HEK293 (cell line): ENCODE measurements around the gene PPP1R14B.
A peak's percentile ranks its signal among the peaks of the same experiment; 100 is the strongest.

Experiments used
- CTCF ChIA-PET: fragments of 350-600 bp; formaldehyde crosslinking; extraction: SDS; loops from one replicate; lab custom pipeline; 2021; ENCODE audit warnings: antibody characterized with exemption; lab: Yijun Ruan, JAX
- POLR2A ChIA-PET: fragments of 300-600 bp; formaldehyde crosslinking; extraction: SDS; loops from one replicate; lab custom pipeline; 2020; ENCODE audit warnings: antibody characterized with exemption, inconsistent platforms; lab: Yijun Ruan, JAX
- H3K27ac ChIP-seq: fragments of 200-500 bp; sonication (Bioruptor generic); 2 replicates; pipeline ENCODE4 v1.5.1; 2014; ENCODE audit warnings: low read depth, low read length, control low read depth, inconsistent platforms; ENCODE audit errors: extremely low read depth
- H3K36me3 ChIP-seq, 2 experiments: fragments of 200-500 bp in 1 of 2; sonication (Bioruptor generic) in 1 of 2; 1 replicate in 1 of 2; 2 replicates in 1 of 2; pipeline ENCODE4 v1.5.1; 2014 to 2017; ENCODE audit warnings: inconsistent platforms in 2 of 2, low read length in 2 of 2; ENCODE audit not compliant: control insufficient read depth in 2 of 2, insufficient read depth in 1 of 2
- H3K4me1 ChIP-seq: fragments of 200-500 bp; sonication (Bioruptor generic); 2 replicates; pipeline ENCODE4 v1.5.1; 2014; ENCODE audit warnings: mild to moderate bottlenecking, low read length, inconsistent platforms; ENCODE audit not compliant: control insufficient read depth, insufficient read depth
- H3K4me3 ChIP-seq: 2 replicates; pipeline ENCODE4 v1.5.1; 2011; ENCODE audit warnings: low read depth, mild to moderate bottlenecking, control low read depth, low read length, moderate library complexity
- H3K9me3 ChIP-seq: fragments of 200-500 bp; sonication (Bioruptor generic); 2 replicates; pipeline ENCODE4 v1.5.1; 2014; ENCODE audit warnings: low read depth, low read length, inconsistent platforms; ENCODE audit not compliant: control insufficient read depth, insufficient read depth
- BCL11A ChIP-seq: fragments of 450-650 bp; formaldehyde crosslinking; IDR thresholded peaks from 2 replicates; pipeline ENCODE4 v1.5.1; 2016; ENCODE audit warnings: low read depth, missing biosample characterization, missing genetic modification characterization
- HOXC10 ChIP-seq: sonication (generic); formaldehyde crosslinking; IDR thresholded peaks from 2 replicates; pipeline ENCODE4 v1.8.1; 2023; ENCODE audit warnings: mild to moderate bottlenecking, missing genetic modification reagents
- INSM2 ChIP-seq: fragments of 450-650 bp; formaldehyde crosslinking; IDR thresholded peaks from 2 replicates; pipeline ENCODE4 v1.5.1; 2016; ENCODE audit warnings: missing biosample characterization, missing genetic modification characterization
- KLF1 ChIP-seq: fragments of 450-650 bp; formaldehyde crosslinking; IDR thresholded peaks from 2 replicates; pipeline ENCODE4 v1.5.1; 2016; ENCODE audit warnings: missing biosample characterization, missing genetic modification characterization
- REPIN1 ChIP-seq: fragments of 450-650 bp; formaldehyde crosslinking; IDR thresholded peaks from 2 replicates; pipeline ENCODE4 v1.5.1; 2017; ENCODE audit warnings: missing biosample characterization, missing genetic modification characterization, low read depth
- WT1 ChIP-seq: fragments of 450-650 bp; formaldehyde crosslinking; IDR thresholded peaks from 2 replicates; pipeline ENCODE4 v1.5.1; 2016; ENCODE audit warnings: missing biosample characterization, missing genetic modification characterization
- ZBTB20 ChIP-seq: fragments of 450-650 bp; formaldehyde crosslinking; IDR thresholded peaks from 2 replicates; pipeline ENCODE4 v1.5.1; 2016; ENCODE audit warnings: missing biosample characterization, missing genetic modification characterization
- ZBTB21 ChIP-seq: fragments of 450-650 bp; formaldehyde crosslinking; IDR thresholded peaks from 2 replicates; pipeline ENCODE4 v1.5.1; 2017; ENCODE audit warnings: missing biosample characterization, missing genetic modification characterization
- ZNF155 ChIP-seq: fragments of 450-650 bp; formaldehyde crosslinking; IDR thresholded peaks from 2 replicates; pipeline ENCODE4 v1.5.1; 2016; ENCODE audit warnings: missing biosample characterization, missing genetic modification characterization
- ZNF157 ChIP-seq: fragments of 450-650 bp; formaldehyde crosslinking; IDR thresholded peaks from 2 replicates; pipeline ENCODE4 v1.5.1; 2016; ENCODE audit warnings: missing biosample characterization, missing genetic modification characterization
- ZNF169 ChIP-seq: fragments of 450-650 bp; formaldehyde crosslinking; IDR thresholded peaks from 2 replicates; pipeline ENCODE4 v1.5.1; 2016; ENCODE audit warnings: missing biosample characterization, missing genetic modification characterization
- ZNF292 ChIP-seq: fragments of 450-650 bp; formaldehyde crosslinking; IDR thresholded peaks from 2 replicates; pipeline ENCODE4 v1.5.1; 2016; ENCODE audit warnings: low read depth, missing biosample characterization, missing genetic modification characterization, borderline replicate concordance
- ZNF366 ChIP-seq: fragments of 450-650 bp; formaldehyde crosslinking; conservative IDR thresholded peaks from 2 replicates; pipeline ENCODE4 v1.5.1; 2016; ENCODE audit warnings: missing biosample characterization, missing genetic modification characterization
- ZNF501 ChIP-seq: fragments of 450-650 bp; formaldehyde crosslinking; IDR thresholded peaks from 2 replicates; pipeline ENCODE4 v1.5.1; 2016; ENCODE audit warnings: missing biosample characterization, missing genetic modification characterization
- ZNF654 ChIP-seq: fragments of 450-650 bp; formaldehyde crosslinking; IDR thresholded peaks from 2 replicates; pipeline ENCODE4 v1.5.1; 2016; ENCODE audit warnings: low read depth, missing biosample characterization, missing genetic modification characterization
- ZNF747 ChIP-seq: fragments of 450-650 bp; formaldehyde crosslinking; IDR thresholded peaks from 2 replicates; pipeline ENCODE4 v1.5.1; 2016; ENCODE audit warnings: missing biosample characterization, missing genetic modification characterization
- ZXDB ChIP-seq: fragments of 450-650 bp; formaldehyde crosslinking; IDR thresholded peaks from 2 replicates; pipeline ENCODE4 v1.5.1; 2016; ENCODE audit warnings: missing biosample characterization, missing genetic modification characterization
- TF ChIP-seq, protein P1 (sequence below): fragments of 450-650 bp; formaldehyde crosslinking; IDR thresholded peaks from 2 replicates; pipeline ENCODE4 v1.5.1; 2017; ENCODE audit warnings: missing biosample characterization, missing genetic modification characterization
- TF ChIP-seq, protein P2 (sequence below): fragments of 450-650 bp; formaldehyde crosslinking; IDR thresholded peaks from 2 replicates; pipeline ENCODE4 v1.5.1; 2016; ENCODE audit warnings: missing biosample characterization, missing genetic modification characterization
- TF ChIP-seq, protein P3 (sequence below): fragments of 450-650 bp; formaldehyde crosslinking; IDR thresholded peaks from 2 replicates; pipeline ENCODE4 v1.5.1; 2017; ENCODE audit warnings: missing biosample characterization, mild to moderate bottlenecking, missing genetic modification characterization, moderate library complexity

PPP1R14B gene

DNA sequence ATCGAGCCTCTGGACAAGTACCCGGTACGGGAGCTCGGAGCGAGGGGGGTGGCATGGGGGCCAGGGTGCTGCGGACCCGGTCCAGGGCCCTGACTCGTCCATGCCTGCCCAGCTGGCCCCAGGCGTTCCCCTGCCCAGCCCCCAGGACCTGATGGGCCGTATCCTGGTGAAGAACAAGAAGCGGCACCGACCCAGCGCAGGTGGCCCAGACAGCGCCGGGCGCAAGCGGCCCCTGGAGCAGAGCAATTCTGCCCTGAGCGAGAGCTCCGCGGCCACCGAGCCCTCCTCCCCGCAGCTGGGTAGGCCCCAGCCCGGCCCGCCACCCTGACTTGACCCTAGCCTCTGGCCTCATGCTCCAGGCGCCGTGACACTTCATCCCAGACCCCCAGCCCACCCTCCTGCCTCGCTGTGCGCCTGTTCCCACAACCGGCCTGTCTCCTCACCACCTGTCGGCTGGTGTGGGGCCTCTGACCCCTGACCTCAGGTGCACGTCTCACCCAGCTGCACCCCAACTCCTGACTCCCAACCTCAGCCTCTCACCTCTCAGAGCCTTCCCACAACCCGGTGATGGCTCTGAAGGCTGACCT, 12.3 kb upstream of the PPP1R14B start:
- Histone ChIP-seq H3K9me3 (no peaks in the 10 kb centered on the region), H3K36me3 (peaks cover 0 to 83% of the 10 kb centered on the region in 2 experiments; a peak in 2 of 3 replicates), H3K27ac (no peak overlapping the region), H3K4me3 (no peak overlapping the region), H3K4me1 (no peaks in the 10 kb centered on the region; the same call in 1 of the 2 replicates)
- ChIA-PET POLR2A (interaction anchor here (0.8 to 1.6 kb wide), 3 partner anchors 9 to 16 kb away, joined by 3 to 4 read pairs (median 4); no protein-coding TSS in a partner anchor), CTCF (interaction anchor here (0.7 kb wide), 1 partner anchor 1351 kb away, joined by 5 read pairs; no protein-coding TSS in a partner anchor)
- TF ChIP-seq BCL11A (tag by site-specific recombination) (no peak), ZNF366 (no peak), KLF1 (tag by site-specific recombination) (no peak), ZNF157 (no peak), ZNF292 (tag by site-specific recombination) (no peak)
- TF ChIP-seq, protein P1, sequence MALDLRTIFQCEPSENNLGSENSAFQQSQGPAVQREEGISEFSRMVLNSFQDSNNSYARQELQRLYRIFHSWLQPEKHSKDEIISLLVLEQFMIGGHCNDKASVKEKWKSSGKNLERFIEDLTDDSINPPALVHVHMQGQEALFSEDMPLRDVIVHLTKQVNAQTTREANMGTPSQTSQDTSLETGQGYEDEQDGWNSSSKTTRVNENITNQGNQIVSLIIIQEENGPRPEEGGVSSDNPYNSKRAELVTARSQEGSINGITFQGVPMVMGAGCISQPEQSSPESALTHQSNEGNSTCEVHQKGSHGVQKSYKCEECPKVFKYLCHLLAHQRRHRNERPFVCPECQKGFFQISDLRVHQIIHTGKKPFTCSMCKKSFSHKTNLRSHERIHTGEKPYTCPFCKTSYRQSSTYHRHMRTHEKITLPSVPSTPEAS (tag by site-specific recombination), result no peak
- TF ChIP-seq, protein P2, sequence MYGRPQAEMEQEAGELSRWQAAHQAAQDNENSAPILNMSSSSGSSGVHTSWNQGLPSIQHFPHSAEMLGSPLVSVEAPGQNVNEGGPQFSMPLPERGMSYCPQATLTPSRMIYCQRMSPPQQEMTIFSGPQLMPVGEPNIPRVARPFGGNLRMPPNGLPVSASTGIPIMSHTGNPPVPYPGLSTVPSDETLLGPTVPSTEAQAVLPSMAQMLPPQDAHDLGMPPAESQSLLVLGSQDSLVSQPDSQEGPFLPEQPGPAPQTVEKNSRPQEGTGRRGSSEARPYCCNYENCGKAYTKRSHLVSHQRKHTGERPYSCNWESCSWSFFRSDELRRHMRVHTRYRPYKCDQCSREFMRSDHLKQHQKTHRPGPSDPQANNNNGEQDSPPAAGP, result no peak

- POLR2A ChIA-PET, result interaction anchor here (0.8 to 1.6 kb wide), 4 partner anchors 9 to 15 kb away, joined by 3 to 7 read pairs (median 4); no protein-coding TSS in a partner anchor
- Histone ChIP-seq H3K36me3 (peaks cover 0 to 78% of the 10 kb centered on the region in 2 experiments; a peak in 2 of 3 replicates), H3K4me1 (no peaks in the 10 kb centered on the region), H3K4me3 (no peak overlapping the region), H3K9me3 (no peaks in the 10 kb centered on the region), H3K27ac (no peak overlapping the region)
- CTCF ChIA-PET, result interaction anchor here (0.6 kb wide), 1 partner anchor 9 kb away, joined by 3 read pairs; no protein-coding TSS in a partner anchor
- no peak for TF ChIP-seq ZNF169 (tag by site-specific recombination)
- no peak for TF ChIP-seq HOXC10 (CRISPR knock-in tag)
- TF ChIP-seq ZNF501 (tag by site-specific recombination), result no peak
- no peak for TF ChIP-seq ZNF747 (tag by site-specific recombination)
- no peak for TF ChIP-seq REPIN1
- no peak for TF ChIP-seq ZNF654
- no peak for TF ChIP-seq ZXDB (tag by site-specific recombination)
- no peak for TF ChIP-seq ZBTB21
- no peak for TF ChIP-seq ZNF155 (tag by site-specific recombination)
- TF ChIP-seq WT1 (tag by site-specific recombination), result no peak
- no peak for TF ChIP-seq INSM2 (tag by site-specific recombination)
These were observed 11.6 kb upstream of the PPP1R14B start for GRCh38 chr11:64258356-64258755.

DNA sequence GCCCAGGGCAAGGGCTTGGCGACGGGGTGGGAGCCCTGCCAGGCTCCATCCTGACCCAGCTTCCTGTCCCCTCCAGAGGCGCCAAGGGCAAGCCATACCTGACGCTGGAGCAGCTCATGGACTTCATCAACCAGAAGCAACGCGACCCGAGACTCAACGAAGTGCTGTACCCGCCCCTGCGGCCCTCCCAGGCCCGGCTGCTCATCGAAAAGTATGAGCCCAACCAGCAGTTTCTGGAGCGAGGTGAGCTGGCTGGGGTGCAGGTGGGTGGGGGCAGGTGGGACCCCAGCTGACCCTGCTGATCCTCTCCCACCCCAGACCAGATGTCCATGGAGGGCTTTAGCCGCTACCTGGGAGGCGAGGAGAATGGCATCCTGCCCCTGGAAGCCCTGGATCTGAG, 9.6 kb upstream of the PPP1R14B start:
- ChIA-PET CTCF (interaction anchor here (0.6 to 0.8 kb wide), 3 partner anchors 12 to 87 kb away, joined by 3 to 5 read pairs (median 3); no protein-coding TSS in a partner anchor), POLR2A (interaction anchor here (0.9 to 1.6 kb wide), 4 partner anchors 12 to 15 kb away, joined by 3 to 6 read pairs (median 4); no protein-coding TSS in a partner anchor)
- Histone ChIP-seq H3K4me3 (no peak overlapping the region), H3K36me3 (peaks cover 0 to 57% of the 10 kb centered on the region in 2 experiments; a peak in 2 of 3 replicates), H3K27ac (no peak overlapping the region), H3K9me3 (no peaks in the 10 kb centered on the region), H3K4me1 (peaks cover 5% of the 10 kb centered on the region)
- TF ChIP-seq ZBTB20 (tag by site-specific recombination) (no peak), HOXC10 (CRISPR knock-in tag) (no peak)
- TF ChIP-seq, protein P3, sequence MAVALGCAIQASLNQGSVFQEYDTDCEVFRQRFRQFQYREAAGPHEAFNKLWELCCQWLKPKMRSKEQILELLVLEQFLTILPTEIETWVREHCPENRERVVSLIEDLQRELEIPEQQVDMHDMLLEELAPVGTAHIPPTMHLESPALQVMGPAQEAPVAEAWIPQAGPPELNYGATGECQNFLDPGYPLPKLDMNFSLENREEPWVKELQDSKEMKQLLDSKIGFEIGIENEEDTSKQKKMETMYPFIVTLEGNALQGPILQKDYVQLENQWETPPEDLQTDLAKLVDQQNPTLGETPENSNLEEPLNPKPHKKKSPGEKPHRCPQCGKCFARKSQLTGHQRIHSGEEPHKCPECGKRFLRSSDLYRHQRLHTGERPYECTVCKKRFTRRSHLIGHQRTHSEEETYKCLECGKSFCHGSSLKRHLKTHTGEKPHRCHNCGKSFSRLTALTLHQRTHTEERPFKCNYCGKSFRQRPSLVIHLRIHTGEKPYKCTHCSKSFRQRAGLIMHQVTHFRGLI, result peak; percentile 83
